Measurements from ENCODE around the gene SLC16A9. TPM values are rescaled to one million over a fixed set of nuclear protein-coding genes. Genes with fewer than 3 reads are reported as not detected.

SLC16A9 gene
- total RNA-seq, 1 donor from 2014 or later: 3.1 TPM

GRCh38 chr10:59702347-59702746 lies 7.3 kb downstream of the SLC16A9 start:
- H3K36me3 ChIP-seq (ENCODE audit: control insufficient read depth in 3 of 3, insufficient read depth in 3 of 3, low read length in 3 of 3): no peaks in the 10 kb centered on the region
- no peaks in the 10 kb centered on the region for H3K9me3 ChIP-seq (ENCODE audit: control insufficient read depth in 3 of 3, low read length in 3 of 3)
- H3K4me3 ChIP-seq (ENCODE audit: low read length in 3 of 3): no peak overlapping the region
- no peaks in the 10 kb centered on the region for H3K27me3 ChIP-seq (ENCODE audit: control insufficient read depth in 3 of 3, insufficient read depth in 3 of 3, low read length in 3 of 3)
- no peak overlapping the region for H3K27ac ChIP-seq (ENCODE audit: low read depth, low read length)
- H3K9ac ChIP-seq (ENCODE audit: low read depth in 1 of 3, low read length in 3 of 3): no peak overlapping the region
- H3K4me1 ChIP-seq (ENCODE audit: control insufficient read depth in 3 of 3, insufficient read depth in 3 of 3, low read length in 3 of 3): peaks cover 0 to 3% (median 0%) of the 10 kb centered on the region in 3 donors

GRCh38 chr10:59700709-59701108 lies 8.9 kb downstream of the SLC16A9 start:
- Histone ChIP-seq H3K4me3 (ENCODE audit: low read length in 3 of 3) (no peak overlapping the region), H3K9ac (ENCODE audit: low read depth in 1 of 3, low read length in 3 of 3) (no peak overlapping the region), H3K4me1 (ENCODE audit: control insufficient read depth in 3 of 3, insufficient read depth in 3 of 3, low read length in 3 of 3) (peaks cover 0 to 3% (median 0%) of the 10 kb centered on the region in 3 donors), H3K27me3 (ENCODE audit: control insufficient read depth in 3 of 3, insufficient read depth in 3 of 3, low read length in 3 of 3) (no peaks in the 10 kb centered on the region), H3K27ac (ENCODE audit: low read depth, low read length) (no peak overlapping the region), H3K36me3 (ENCODE audit: control insufficient read depth in 3 of 3, insufficient read depth in 3 of 3, low read length in 3 of 3) (no peaks in the 10 kb centered on the region), H3K9me3 (ENCODE audit: control insufficient read depth in 3 of 3, low read length in 3 of 3) (no peaks in the 10 kb centered on the region)

DNA sequence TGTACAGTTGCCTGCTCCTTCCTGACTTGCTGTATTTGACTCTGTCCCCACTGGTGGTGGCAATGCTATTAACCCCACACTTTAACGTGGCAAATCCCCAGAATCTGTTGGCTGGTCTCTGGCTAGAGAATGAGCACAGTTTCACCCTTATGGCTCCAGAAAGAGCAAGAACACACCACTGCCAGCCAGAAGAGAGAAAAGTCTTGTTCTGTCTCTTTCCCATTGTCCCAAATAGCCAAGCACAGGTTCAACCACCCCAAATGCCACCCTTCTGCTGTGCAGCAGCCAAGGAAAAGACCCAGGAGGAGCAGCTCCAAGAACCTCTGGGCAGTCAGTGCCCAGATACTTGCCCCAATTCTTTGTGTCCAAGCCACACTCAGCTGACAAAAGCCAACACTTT lies 11.3 kb downstream of the SLC16A9 start:
- H3K9me3 ChIP-seq (ENCODE audit: control insufficient read depth in 3 of 3, low read length in 3 of 3): no peaks in the 10 kb centered on the region
- H3K4me3 ChIP-seq (ENCODE audit: low read length in 3 of 3): no peak overlapping the region
- H3K36me3 ChIP-seq (ENCODE audit: control insufficient read depth in 3 of 3, insufficient read depth in 3 of 3, low read length in 3 of 3): no peaks in the 10 kb centered on the region
- no peak overlapping the region for H3K27ac ChIP-seq (ENCODE audit: low read depth, low read length)
- H3K27me3 ChIP-seq (ENCODE audit: control insufficient read depth in 3 of 3, insufficient read depth in 3 of 3, low read length in 3 of 3): no peaks in the 10 kb centered on the region
- peaks cover 0 to 3% (median 0%) of the 10 kb centered on the region in 3 donors for H3K4me1 ChIP-seq (ENCODE audit: control insufficient read depth in 3 of 3, insufficient read depth in 3 of 3, low read length in 3 of 3)
- H3K9ac ChIP-seq (ENCODE audit: low read depth in 1 of 3, low read length in 3 of 3): no peak overlapping the region

- H3K27me3 ChIP-seq (ENCODE audit: control insufficient read depth in 3 of 3, insufficient read depth in 3 of 3, low read length in 3 of 3): no peaks in the 10 kb centered on the region
- no peaks in the 10 kb centered on the region for H3K36me3 ChIP-seq (ENCODE audit: control insufficient read depth in 3 of 3, insufficient read depth in 3 of 3, low read length in 3 of 3)
- no peak overlapping the region for H3K27ac ChIP-seq (ENCODE audit: low read depth, low read length)
- H3K4me3 ChIP-seq (ENCODE audit: low read length in 3 of 3): no peak overlapping the region
- no peak overlapping the region for H3K9ac ChIP-seq (ENCODE audit: low read depth in 1 of 3, low read length in 3 of 3)
- peaks cover 0 to 3% (median 0%) of the 10 kb centered on the region in 3 donors for H3K4me1 ChIP-seq (ENCODE audit: control insufficient read depth in 3 of 3, insufficient read depth in 3 of 3, low read length in 3 of 3)
- H3K9me3 ChIP-seq (ENCODE audit: control insufficient read depth in 3 of 3, low read length in 3 of 3): no peaks in the 10 kb centered on the region
Observed at GRCh38 chr10:59695637-59696036, 14.0 kb downstream of the SLC16A9 start.

GRCh38 chr10:59694936-59695335 lies 14.7 kb downstream of the SLC16A9 start:
- H3K27me3 ChIP-seq (ENCODE audit: control insufficient read depth in 3 of 3, insufficient read depth in 3 of 3, low read length in 3 of 3): no peaks in the 10 kb centered on the region

DNA sequence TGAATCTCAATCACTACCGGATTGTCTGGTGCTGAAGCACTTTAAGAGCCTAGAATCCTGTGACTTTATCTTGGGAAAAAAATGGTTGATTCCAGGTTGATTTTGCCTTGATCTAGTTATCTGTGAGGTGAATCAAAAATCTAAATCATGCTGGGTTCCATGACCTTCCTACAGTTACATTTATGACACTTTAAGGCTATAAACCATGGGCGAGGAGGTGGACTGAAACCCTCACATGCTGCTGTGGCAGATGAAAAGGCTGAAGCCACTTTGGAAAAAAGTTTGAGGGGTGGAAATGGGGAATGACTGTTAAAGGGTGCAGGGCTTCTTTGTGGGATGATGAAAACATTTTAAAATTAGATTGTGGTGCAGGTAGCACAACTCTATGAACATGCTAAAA lies 17.5 kb downstream of the SLC16A9 start:
- Histone ChIP-seq H3K27me3 (ENCODE audit: control insufficient read depth in 3 of 3, insufficient read depth in 3 of 3, low read length in 3 of 3) (no peaks in the 10 kb centered on the region), H3K4me1 (ENCODE audit: control insufficient read depth in 3 of 3, insufficient read depth in 3 of 3, low read length in 3 of 3) (no peaks in the 10 kb centered on the region), H3K27ac (ENCODE audit: low read depth, low read length) (no peak overlapping the region), H3K9me3 (ENCODE audit: control insufficient read depth in 3 of 3, low read length in 3 of 3) (no peaks in the 10 kb centered on the region), H3K9ac (ENCODE audit: low read depth in 1 of 3, low read length in 3 of 3) (no peak overlapping the region), H3K4me3 (ENCODE audit: low read length in 3 of 3) (no peak overlapping the region), H3K36me3 (ENCODE audit: control insufficient read depth in 3 of 3, insufficient read depth in 3 of 3, low read length in 3 of 3) (no peaks in the 10 kb centered on the region)

More at GRCh38 chr10:59694936-59695335, 14.7 kb downstream of the SLC16A9 start:
- H3K9ac ChIP-seq (ENCODE audit: low read depth in 1 of 3, low read length in 3 of 3): no peak overlapping the region
- no peaks in the 10 kb centered on the region for H3K36me3 ChIP-seq (ENCODE audit: control insufficient read depth in 3 of 3, insufficient read depth in 3 of 3, low read length in 3 of 3)
- H3K9me3 ChIP-seq (ENCODE audit: control insufficient read depth in 3 of 3, low read length in 3 of 3): no peaks in the 10 kb centered on the region
- H3K4me3 ChIP-seq (ENCODE audit: low read length in 3 of 3): no peak overlapping the region
- no peak overlapping the region for H3K27ac ChIP-seq (ENCODE audit: low read depth, low read length)
- H3K4me1 ChIP-seq (ENCODE audit: control insufficient read depth in 3 of 3, insufficient read depth in 3 of 3, low read length in 3 of 3): peaks cover 0 to 3% (median 0%) of the 10 kb centered on the region in 3 donors

DNA sequence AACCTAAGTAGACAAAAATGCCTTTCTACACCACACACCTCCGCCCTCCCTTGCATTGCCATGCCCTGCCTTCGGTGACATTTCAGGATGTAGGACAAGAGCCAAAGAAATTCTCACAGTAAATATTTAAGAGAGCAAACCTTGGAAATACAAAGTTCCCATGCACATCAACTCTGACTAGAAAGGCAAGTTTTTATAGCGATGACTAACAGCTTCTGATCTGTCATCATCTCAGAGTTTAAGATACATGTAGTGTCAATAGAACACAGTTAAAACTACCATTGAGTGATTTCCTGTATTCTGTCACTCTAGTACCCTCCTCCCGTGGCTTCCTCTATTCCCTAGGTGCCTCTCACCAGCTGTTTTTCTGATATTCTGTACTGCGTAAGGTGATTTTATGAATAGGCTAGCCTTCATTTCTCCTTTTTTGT lies 20.7 kb downstream of the SLC16A9 start:
- Histone ChIP-seq H3K27me3 (ENCODE audit: control insufficient read depth in 3 of 3, insufficient read depth in 3 of 3, low read length in 3 of 3) (no peaks in the 10 kb centered on the region), H3K9ac (ENCODE audit: low read depth in 1 of 3, low read length in 3 of 3) (no peak overlapping the region), H3K36me3 (ENCODE audit: control insufficient read depth in 3 of 3, insufficient read depth in 3 of 3, low read length in 3 of 3) (no peaks in the 10 kb centered on the region), H3K9me3 (ENCODE audit: control insufficient read depth in 3 of 3, low read length in 3 of 3) (no peaks in the 10 kb centered on the region), H3K27ac (ENCODE audit: low read depth, low read length) (no peak overlapping the region), H3K4me1 (ENCODE audit: control insufficient read depth in 3 of 3, insufficient read depth in 3 of 3, low read length in 3 of 3) (no peaks in the 10 kb centered on the region), H3K4me3 (ENCODE audit: low read length in 3 of 3) (no peak overlapping the region)

GRCh38 chr10:59687657-59688056 lies 22.0 kb downstream of the SLC16A9 start:
- no peaks in the 10 kb centered on the region for H3K9me3 ChIP-seq (ENCODE audit: control insufficient read depth in 3 of 3, low read length in 3 of 3)
- H3K9ac ChIP-seq (ENCODE audit: low read depth in 1 of 3, low read length in 3 of 3): no peak overlapping the region
- no peak overlapping the region for H3K27ac ChIP-seq (ENCODE audit: low read depth, low read length)
- H3K4me3 ChIP-seq (ENCODE audit: low read length in 3 of 3): no peak overlapping the region
- no peaks in the 10 kb centered on the region for H3K4me1 ChIP-seq (ENCODE audit: control insufficient read depth in 3 of 3, insufficient read depth in 3 of 3, low read length in 3 of 3)
- H3K27me3 ChIP-seq (ENCODE audit: control insufficient read depth in 3 of 3, insufficient read depth in 3 of 3, low read length in 3 of 3): no peaks in the 10 kb centered on the region
- H3K36me3 ChIP-seq (ENCODE audit: control insufficient read depth in 3 of 3, insufficient read depth in 3 of 3, low read length in 3 of 3): no peaks in the 10 kb centered on the region

- H3K27me3 ChIP-seq (ENCODE audit: control insufficient read depth in 3 of 3, insufficient read depth in 3 of 3, low read length in 3 of 3): no peaks in the 10 kb centered on the region
- no peak overlapping the region for H3K4me3 ChIP-seq (ENCODE audit: low read length in 3 of 3)
- H3K27ac ChIP-seq (ENCODE audit: low read depth, low read length): no peak overlapping the region
- no peaks in the 10 kb centered on the region for H3K9me3 ChIP-seq (ENCODE audit: control insufficient read depth in 3 of 3, low read length in 3 of 3)
- no peak overlapping the region for H3K9ac ChIP-seq (ENCODE audit: low read depth in 1 of 3, low read length in 3 of 3)
- no peaks in the 10 kb centered on the region for H3K4me1 ChIP-seq (ENCODE audit: control insufficient read depth in 3 of 3, insufficient read depth in 3 of 3, low read length in 3 of 3)
- H3K36me3 ChIP-seq (ENCODE audit: control insufficient read depth in 3 of 3, insufficient read depth in 3 of 3, low read length in 3 of 3): no peaks in the 10 kb centered on the region
Observed at GRCh38 chr10:59684006-59684405, 25.6 kb downstream of the SLC16A9 start.

DNA sequence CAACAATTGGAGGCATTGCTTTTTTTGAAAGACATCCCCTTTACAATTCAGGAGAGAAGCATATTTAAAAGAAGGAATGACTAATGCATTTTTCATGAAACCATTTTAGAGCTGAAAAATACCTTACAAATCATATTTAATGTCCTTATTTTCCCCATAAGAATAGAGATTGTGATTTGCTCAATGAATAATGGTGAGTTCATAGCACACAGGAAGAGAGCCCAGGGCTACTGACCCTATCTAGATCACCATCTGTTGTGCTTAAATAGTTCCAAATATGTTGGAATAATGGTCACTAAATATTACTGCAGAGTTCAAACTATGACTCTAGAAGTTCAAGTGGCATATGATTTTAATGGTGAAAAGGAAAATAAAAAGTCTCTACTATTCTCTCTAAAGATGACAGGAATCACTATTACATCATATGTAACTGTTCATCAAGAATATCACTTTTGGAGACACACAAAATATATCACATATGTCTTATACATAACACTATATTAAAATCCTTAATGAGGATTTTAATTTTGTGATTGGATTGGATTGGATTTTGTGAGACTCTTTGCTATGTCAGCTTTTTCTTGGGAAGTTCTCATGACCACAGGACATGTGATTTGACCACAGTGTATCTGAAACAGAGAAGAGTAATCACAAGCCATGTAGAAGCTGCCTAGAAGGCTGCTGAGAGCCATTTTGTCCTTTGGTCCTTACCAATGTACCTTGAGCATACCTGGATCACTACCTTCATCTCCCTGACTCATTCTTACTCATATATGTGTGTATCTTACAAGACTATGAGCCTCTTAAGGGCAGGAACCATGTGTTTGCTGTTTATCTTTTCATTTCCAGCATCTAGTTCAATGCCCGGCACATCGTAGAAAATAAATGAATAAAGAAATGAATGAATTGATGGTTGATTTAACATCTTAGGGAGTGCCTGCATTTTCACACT lies 26.4 kb downstream of the SLC16A9 start:
- H3K9me3 ChIP-seq (ENCODE audit: control insufficient read depth in 3 of 3, low read length in 3 of 3): no peaks in the 10 kb centered on the region
- H3K27ac ChIP-seq (ENCODE audit: low read depth, low read length): no peak overlapping the region
- no peaks in the 10 kb centered on the region for H3K36me3 ChIP-seq (ENCODE audit: control insufficient read depth in 3 of 3, insufficient read depth in 3 of 3, low read length in 3 of 3)
- H3K4me1 ChIP-seq (ENCODE audit: control insufficient read depth in 3 of 3, insufficient read depth in 3 of 3, low read length in 3 of 3): no peaks in the 10 kb centered on the region
- H3K27me3 ChIP-seq (ENCODE audit: control insufficient read depth in 3 of 3, insufficient read depth in 3 of 3, low read length in 3 of 3): no peaks in the 10 kb centered on the region
- H3K9ac ChIP-seq (ENCODE audit: low read depth in 1 of 3, low read length in 3 of 3): no peak overlapping the region
- H3K4me3 ChIP-seq (ENCODE audit: low read length in 3 of 3): no peak overlapping the region

Measured in skeletal muscle tissue (tissue), 4 donors.